Upper lobe of right lung (tissue), 1 donor: ENCODE data around the gene KCTD2. TPM values are rescaled to one million over a fixed set of nuclear protein-coding genes. Genes with fewer than 3 reads are reported as not detected.
A peak's percentile ranks its signal among the peaks of the same experiment; 100 is the strongest.

ENCODE experiments used
- ATAC-seq: fragments of 200-7000 bp; cut with Tn5 transposase; one replicate; pipeline ENCODE4 v1.9.1; 2020; ENCODE audit warnings: mild to moderate bottlenecking, moderate library complexity
- DNase-seq: peaks from one replicate; pipeline ENCODE4 v3.0.0-alpha.2; 2020
- H3K27ac ChIP-seq: fragments of 200-600 bp; one replicate; pipeline ENCODE4 v1.8.0; 2022
- H3K27me3 ChIP-seq: fragments of 200-600 bp; one replicate; pipeline ENCODE4 v1.8.0; 2022; ENCODE audit warnings: mild to moderate bottlenecking
- H3K36me3 ChIP-seq: fragments of 200-600 bp; one replicate; pipeline ENCODE4 v1.8.0; 2022
- H3K4me1 ChIP-seq: fragments of 200-600 bp; one replicate; pipeline ENCODE4 v1.8.0; 2022
- H3K4me3 ChIP-seq: fragments of 200-600 bp; one replicate; pipeline ENCODE4 v1.8.0; 2022; ENCODE audit warnings: mild to moderate bottlenecking
- H3K9me3 ChIP-seq: fragments of 200-600 bp; one replicate; pipeline ENCODE4 v1.8.0; 2022
- intact Hi-C: fragments of 100-400 bp; cut with DNase I; formaldehyde crosslinking; loops from one replicate; pipeline ENCODE4 v1.11.0; 2022
- total RNA-seq: library from RNA; stranded (reverse); fragmentation: NEBNext Ultra II Directional; extraction: Animal tissue kit (Norgen Biotek cat#: 25700); gene quantifications from one replicate; pipeline ENCODE4 v1.2.1, GENCODE V29; 2021
- TF ChIP-seq, protein P1 (sequence below): fragments of 200-600 bp; IDR thresholded peaks from one replicate; pipeline ENCODE4 v1.8.0; 2022; ENCODE audit warnings: antibody characterized with exemption
- donor health status: DM: no; HTN: yes; CAD: no; lungs with severe emphysema.

KCTD2 gene
- total RNA-seq, 1 donor from 2014 or later, result 25.3 TPM

DNA sequence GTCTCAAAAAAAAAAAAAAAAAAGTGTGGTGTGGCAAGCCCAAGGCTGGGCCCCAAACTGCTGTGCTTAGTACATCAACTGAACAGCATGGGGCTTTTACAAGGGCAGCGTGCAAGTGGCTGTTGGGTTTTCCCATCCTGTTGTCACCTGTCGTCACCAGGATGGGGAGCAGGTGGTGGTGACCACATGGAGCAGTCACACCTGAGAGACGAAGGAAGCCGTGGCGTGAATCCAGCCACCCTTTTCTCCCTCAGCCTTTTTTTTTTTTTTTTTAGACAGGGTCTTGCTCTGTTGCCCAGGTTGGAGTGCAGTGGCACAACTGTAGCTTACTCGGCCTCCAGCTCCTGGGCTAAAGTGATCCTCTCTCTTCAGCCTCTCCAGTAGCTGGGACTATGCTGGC lies 38.7 kb upstream of the KCTD2 start:
- intact Hi-C loops, result no loop called here
- Histone ChIP-seq H3K9me3 (no peaks in the 10 kb centered on the region), H3K27me3 (no peaks in the 10 kb centered on the region), H3K36me3 (no peaks in the 10 kb centered on the region), H3K4me1 (peaks cover 11% of the 10 kb centered on the region), H3K4me3 (no peak overlapping the region), H3K27ac (no peak overlapping the region)
- TF ChIP-seq, protein P1, sequence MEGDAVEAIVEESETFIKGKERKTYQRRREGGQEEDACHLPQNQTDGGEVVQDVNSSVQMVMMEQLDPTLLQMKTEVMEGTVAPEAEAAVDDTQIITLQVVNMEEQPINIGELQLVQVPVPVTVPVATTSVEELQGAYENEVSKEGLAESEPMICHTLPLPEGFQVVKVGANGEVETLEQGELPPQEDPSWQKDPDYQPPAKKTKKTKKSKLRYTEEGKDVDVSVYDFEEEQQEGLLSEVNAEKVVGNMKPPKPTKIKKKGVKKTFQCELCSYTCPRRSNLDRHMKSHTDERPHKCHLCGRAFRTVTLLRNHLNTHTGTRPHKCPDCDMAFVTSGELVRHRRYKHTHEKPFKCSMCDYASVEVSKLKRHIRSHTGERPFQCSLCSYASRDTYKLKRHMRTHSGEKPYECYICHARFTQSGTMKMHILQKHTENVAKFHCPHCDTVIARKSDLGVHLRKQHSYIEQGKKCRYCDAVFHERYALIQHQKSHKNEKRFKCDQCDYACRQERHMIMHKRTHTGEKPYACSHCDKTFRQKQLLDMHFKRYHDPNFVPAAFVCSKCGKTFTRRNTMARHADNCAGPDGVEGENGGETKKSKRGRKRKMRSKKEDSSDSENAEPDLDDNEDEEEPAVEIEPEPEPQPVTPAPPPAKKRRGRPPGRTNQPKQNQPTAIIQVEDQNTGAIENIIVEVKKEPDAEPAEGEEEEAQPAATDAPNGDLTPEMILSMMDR, result no peak
- no peak for ATAC-seq
- DNase-seq, result no peak

DNA sequence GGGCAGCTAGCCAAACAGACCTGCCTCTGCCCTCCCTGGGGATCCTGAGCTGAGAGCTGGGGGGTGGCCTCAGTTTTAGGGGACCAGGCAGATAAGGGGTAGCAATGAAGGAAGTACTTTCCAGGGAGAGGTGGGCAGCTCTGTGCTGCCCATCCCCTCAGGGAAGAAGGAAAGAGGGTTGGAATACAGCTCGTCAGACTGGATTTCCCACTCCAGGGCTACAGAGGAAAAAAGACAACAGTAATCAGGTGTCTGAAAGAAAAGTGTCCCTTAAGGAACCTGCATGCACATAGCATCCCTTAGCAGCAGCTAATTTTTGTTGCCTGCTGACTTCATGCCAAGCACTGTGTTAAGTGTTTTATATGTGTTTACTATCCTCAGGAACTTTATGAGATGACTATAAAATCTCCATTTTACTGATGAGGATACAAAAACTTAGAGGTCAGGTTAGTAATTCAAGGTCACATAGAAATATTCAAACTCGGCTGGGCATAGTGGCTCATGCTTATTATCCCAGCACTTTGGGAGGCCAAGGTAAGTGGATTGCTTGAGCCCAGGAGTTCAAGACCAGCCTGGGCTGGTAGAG lies 37.8 kb upstream of the KCTD2 start:
- no peaks in the 10 kb centered on the region for H3K9me3 ChIP-seq
- TF ChIP-seq, protein P1, result no peak
- no peak overlapping the region for H3K27ac ChIP-seq
- no peaks in the 10 kb centered on the region for H3K36me3 ChIP-seq
- ATAC-seq (no peak), DNase-seq (no peak)
- H3K4me1 ChIP-seq, result peaks cover 16% of the 10 kb centered on the region
- intact Hi-C loops, result no loop called here
- no peaks in the 10 kb centered on the region for H3K27me3 ChIP-seq
- no peak overlapping the region for H3K4me3 ChIP-seq

DNA sequence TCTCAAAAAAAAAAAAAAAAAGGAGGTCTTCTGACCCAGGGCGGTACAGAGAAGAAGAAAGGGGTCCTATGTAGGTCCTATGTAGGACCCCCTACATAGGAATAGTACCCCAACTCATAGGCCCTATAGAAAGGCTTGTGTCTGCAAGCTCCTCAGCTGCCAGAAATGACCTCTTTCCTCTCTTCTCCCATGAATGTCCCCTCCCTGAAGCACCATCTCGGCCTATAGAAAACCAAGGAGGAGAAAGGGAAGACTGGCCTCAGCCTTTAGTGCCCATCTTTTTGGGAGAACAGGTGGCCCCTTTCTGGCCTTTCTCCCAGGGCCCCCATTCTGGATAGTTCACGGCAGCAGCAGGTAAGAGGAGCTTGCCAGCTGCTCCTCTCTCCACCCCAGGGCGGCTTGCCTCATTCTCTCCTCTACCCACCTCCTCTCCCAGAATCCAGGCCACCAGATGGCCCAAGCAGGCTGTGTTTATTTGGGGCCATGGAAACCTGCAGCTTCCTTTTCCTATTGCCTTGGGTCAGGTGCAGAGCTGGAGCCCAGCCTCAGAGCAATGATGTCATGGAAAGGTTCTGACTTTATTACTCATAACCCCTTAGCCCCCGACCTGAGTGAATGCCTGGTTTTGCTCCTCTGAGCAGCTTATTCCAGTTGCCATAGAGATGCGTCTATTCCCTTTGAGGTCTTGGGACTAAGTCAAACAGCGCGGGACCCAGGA lies 36.2 kb upstream of the KCTD2 start:
- Histone ChIP-seq H3K27me3 (no peaks in the 10 kb centered on the region), H3K4me3 (no peak overlapping the region), H3K27ac (peak overlapping the region; percentile 90), H3K36me3 (no peaks in the 10 kb centered on the region), H3K9me3 (no peaks in the 10 kb centered on the region), H3K4me1 (peaks cover 16% of the 10 kb centered on the region)
- no peak for DNase-seq
- ATAC-seq, result no peak
- TF ChIP-seq, protein P1, result no peak
- intact Hi-C loops, result loop anchor here (10.0 kb wide), 1 partner anchor 46 kb away; no protein-coding TSS in a partner anchor

DNA sequence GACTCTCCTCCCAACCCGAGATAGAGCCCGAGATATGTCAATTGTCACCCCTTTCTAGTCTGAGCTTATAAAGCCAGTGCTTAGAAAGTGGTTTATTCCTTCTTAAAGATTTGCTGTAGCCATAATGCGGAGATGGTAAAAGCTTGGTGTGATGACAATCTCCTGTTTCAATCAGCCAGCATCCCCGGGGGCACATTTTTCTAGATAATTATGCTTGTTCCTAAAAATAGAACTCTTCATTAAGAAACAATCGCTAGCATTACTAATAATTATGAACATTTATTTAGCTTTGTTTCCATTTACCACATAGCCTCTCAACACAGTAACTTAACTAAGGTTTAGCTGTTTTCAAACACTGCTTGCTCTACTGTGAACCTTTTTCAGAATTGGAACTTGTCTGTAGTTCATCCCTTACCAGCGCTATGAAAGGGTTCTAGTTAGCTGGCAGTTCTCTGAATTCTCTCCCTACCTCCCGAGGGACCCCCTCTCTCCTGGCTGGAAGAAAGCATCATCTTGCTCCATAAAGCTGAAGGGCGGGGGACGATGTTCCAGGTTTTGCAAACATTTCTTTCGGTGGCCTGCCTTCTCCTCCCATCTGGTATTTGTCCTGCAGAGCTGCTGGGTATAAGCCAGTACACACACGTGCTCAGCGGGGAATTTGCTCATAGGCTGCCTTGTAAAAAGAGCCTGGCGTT lies 35.5 kb upstream of the KCTD2 start:
- peak overlapping the region; percentile 90 for H3K27ac ChIP-seq
- TF ChIP-seq, protein P1, result no peak

DNA sequence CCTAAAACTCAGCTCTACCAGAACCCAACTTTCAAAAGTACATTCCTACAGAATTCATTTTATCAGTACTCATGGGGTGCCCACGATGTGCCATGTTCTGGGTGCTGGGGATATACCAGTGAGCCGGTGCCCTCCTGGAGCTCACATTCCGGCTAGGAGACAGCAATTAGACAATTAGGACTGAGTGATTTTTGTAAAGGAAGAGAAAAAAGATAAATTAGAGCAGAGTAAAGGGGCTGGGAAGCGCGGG lies 35.0 kb upstream of the KCTD2 start:
- peaks cover 16% of the 10 kb centered on the region for H3K4me1 ChIP-seq
- peaks cover 8% of the 10 kb centered on the region for H3K36me3 ChIP-seq
- DNase-seq, result no peak
- peak overlapping the region; percentile 85 for H3K4me3 ChIP-seq
- no peaks in the 10 kb centered on the region for H3K27me3 ChIP-seq
- no peak for ATAC-seq
- no peaks in the 10 kb centered on the region for H3K9me3 ChIP-seq
- H3K27ac ChIP-seq, result peak overlapping the region; percentile 90
- intact Hi-C loops, result loop anchor here (10.0 kb wide), 1 partner anchor 47 kb away; no protein-coding TSS in a partner anchor
- TF ChIP-seq, protein P1, result no peak

More for the DNA sequence above, 35.5 kb upstream of the KCTD2 start:
- ATAC-seq (peak; percentile 47), DNase-seq (no peak)
- peaks cover 3% of the 10 kb centered on the region for H3K36me3 ChIP-seq
- H3K4me1 ChIP-seq, result peaks cover 16% of the 10 kb centered on the region
- H3K9me3 ChIP-seq, result no peaks in the 10 kb centered on the region
- no peaks in the 10 kb centered on the region for H3K27me3 ChIP-seq
- intact Hi-C loops, result loop anchor here (10.0 kb wide), 1 partner anchor 47 kb away; no protein-coding TSS in a partner anchor
- peak overlapping the region; percentile 85 for H3K4me3 ChIP-seq
